Tibial nerve (tissue), 4 donors: ENCODE measurements around the gene IGF1R. TPM values are rescaled to one million over a fixed set of nuclear protein-coding genes. Genes with fewer than 3 reads are reported as not detected.

Experiments used
- DNase-seq, 2 donors: peaks; one replicate each; pipeline ENCODE4 v3.0.0-alpha.2; 2019; ENCODE audit warnings: low spot score in 2 of 2
- H3K27ac ChIP-seq, 4 donors: fragments of 200-600 bp; sonication (generic) in 3 of 4; one replicate each; pipeline ENCODE4 v1.5.1; 2017 to 2019; ENCODE audit warnings: mild to moderate bottlenecking in 1 of 4
- H3K27me3 ChIP-seq, 2 donors: fragments of 200-600 bp; sonication (generic) in 1 of 2; one replicate each; pipeline versions ENCODE4 v1.5.1 to v1.6.0; 2017 to 2019
- H3K36me3 ChIP-seq, 3 donors: fragments of 200-600 bp; sonication (generic); one replicate each; pipeline ENCODE4 v1.5.1; 2018 to 2019
- H3K4me1 ChIP-seq, 4 donors: fragments of 200-600 bp; sonication (generic) in 3 of 4; one replicate each; pipeline ENCODE4 v1.5.1; 2017 to 2019
- H3K4me3 ChIP-seq, 4 donors: fragments of 200-600 bp; sonication (generic) in 3 of 4; one replicate each; pipeline ENCODE4 v1.5.1; 2017 to 2019; ENCODE audit warnings: mild to moderate bottlenecking in 1 of 4, moderate library complexity in 1 of 4
- H3K9me3 ChIP-seq, 4 donors: fragments of 200-600 bp; sonication (generic) in 3 of 4; one replicate each; pipeline ENCODE4 v1.5.1; 2017 to 2019
- CTCF ChIP-seq, 5 experiments: fragments of 200-600 bp in 3 of 5; fragments of 450-650 bp in 2 of 5; sonication (generic) in 3 of 5; IDR thresholded peaks; one replicate each; pipeline ENCODE4 v1.5.1; 2016 to 2019; ENCODE audit warnings: antibody characterized with exemption in 5 of 5, mild to moderate bottlenecking in 3 of 5, moderate library complexity in 2 of 5
- EP300 ChIP-seq, 2 donors: sonication (generic); formaldehyde crosslinking; IDR thresholded peaks; one replicate each; pipeline ENCODE4 v1.6.1; 2017; ENCODE audit warnings: antibody characterized with exemption in 2 of 2, mild to moderate bottlenecking in 1 of 2
- POLR2A ChIP-seq, 2 donors: fragments of 450-650 bp; IDR thresholded peaks; one replicate each; pipeline ENCODE4 v1.6.1; 2017; ENCODE audit warnings: antibody characterized with exemption in 2 of 2, mild to moderate bottlenecking in 2 of 2, moderate library complexity in 2 of 2
- WGBS, 2 donors: methylation state at CpG; one replicate each; pipeline ENCODE4 v1.1.5; 2018; 5-methylcytosine and 5-hydroxymethylcytosine counted together
- total RNA-seq, 4 donors: library from RNA; depleted of rRNA; stranded (reverse); fragments of >200 nt; gene quantifications; one replicate each; pipeline ENCODE4 v1.1.0, GENCODE V29; 2016

Gene IGF1R
- total RNA-seq, 4 donors from 2014 or later = 82.5 to 164 (median 111) TPM

- no peak for TF ChIP-seq CTCF (IDR thresholded peaks at IDR 0.05)
- no peak for TF ChIP-seq EP300 (IDR thresholded peaks at IDR 0.05)
- no peak for TF ChIP-seq POLR2A (IDR thresholded peaks at IDR 0.05)
- no peak overlapping the region for H3K27ac ChIP-seq
- WGBS, 2 donors = 61 to 75% methylated on average over 2 of the region's 2 CpGs
- H3K36me3 ChIP-seq = no peaks in the 10 kb centered on the region
- H3K9me3 ChIP-seq = no peaks in the 10 kb centered on the region
- H3K27me3 ChIP-seq = no peaks in the 10 kb centered on the region
- no peak for DNase-seq
- H3K4me3 ChIP-seq = no peak overlapping the region
- peaks cover 0 to 87% (median 9%) of the 10 kb centered on the region in 4 donors for H3K4me1 ChIP-seq
These were observed 43.9 kb downstream of the IGF1R start for GRCh38 chr15:98692213-98692612.

- Histone ChIP-seq H3K27ac (no peak overlapping the region), H3K4me3 (no peak overlapping the region), H3K27me3 (no peaks in the 10 kb centered on the region), H3K36me3 (no peaks in the 10 kb centered on the region), H3K9me3 (no peaks in the 10 kb centered on the region), H3K4me1 (peaks cover 0 to 82% (median 9%) of the 10 kb centered on the region in 4 donors)
- 89 to 90% methylated on average over 6 of the region's 6 CpGs for WGBS, 2 donors
- TF ChIP-seq CTCF (IDR thresholded peaks at IDR 0.05) = no peak
- TF ChIP-seq POLR2A (IDR thresholded peaks at IDR 0.05) = no peak
- TF ChIP-seq EP300 (IDR thresholded peaks at IDR 0.05) = no peak
- no peak for DNase-seq
These were observed 45.8 kb downstream of the IGF1R start for GRCh38 chr15:98694161-98694560.

- TF ChIP-seq EP300 (IDR thresholded peaks at IDR 0.05) (no peak), POLR2A (IDR thresholded peaks at IDR 0.05) (no peak), CTCF (IDR thresholded peaks at IDR 0.05) (no peak)
- DNase-seq = no peak
- H3K9me3 ChIP-seq = no peaks in the 10 kb centered on the region
- H3K27ac ChIP-seq = no peak overlapping the region
- no peaks in the 10 kb centered on the region for H3K27me3 ChIP-seq
- 84 to 90% methylated on average over 2 of the region's 2 CpGs for WGBS, 2 donors
- H3K4me1 ChIP-seq = peaks cover 0 to 73% (median 20%) of the 10 kb centered on the region in 4 donors
- H3K4me3 ChIP-seq = no peak overlapping the region
- H3K36me3 ChIP-seq = no peaks in the 10 kb centered on the region
These were observed 50.5 kb downstream of the IGF1R start for GRCh38 chr15:98698792-98699191.

GRCh38 chr15:98699591-98700424, 51.5 kb downstream of the IGF1R start:
- Histone ChIP-seq H3K27ac (no peak overlapping the region), H3K36me3 (no peaks in the 10 kb centered on the region), H3K4me3 (no peak overlapping the region), H3K27me3 (no peaks in the 10 kb centered on the region), H3K9me3 (no peaks in the 10 kb centered on the region), H3K4me1 (peaks cover 0 to 68% (median 20%) of the 10 kb centered on the region in 4 donors)
- 48 to 54% methylated on average over 11 of the region's 11 CpGs for WGBS, 2 donors
- no peak for TF ChIP-seq EP300 (IDR thresholded peaks at IDR 0.05)
- no peak for TF ChIP-seq POLR2A (IDR thresholded peaks at IDR 0.05)
- TF ChIP-seq CTCF (IDR thresholded peaks at IDR 0.05) = no peak
- no peak for DNase-seq

- TF ChIP-seq CTCF (IDR thresholded peaks at IDR 0.05) = no peak
- no peak for TF ChIP-seq POLR2A (IDR thresholded peaks at IDR 0.05)
- TF ChIP-seq EP300 (IDR thresholded peaks at IDR 0.05) = no peak
- no peaks in the 10 kb centered on the region for H3K36me3 ChIP-seq
- H3K27ac ChIP-seq = no peak overlapping the region
- no peak overlapping the region for H3K4me3 ChIP-seq
- H3K9me3 ChIP-seq = no peaks in the 10 kb centered on the region
- no peak for DNase-seq
- H3K4me1 ChIP-seq = peaks cover 0 to 68% (median 18%) of the 10 kb centered on the region in 4 donors
- no peaks in the 10 kb centered on the region for H3K27me3 ChIP-seq
- 80 to 85% methylated on average over 6 of the region's 6 CpGs for WGBS, 2 donors
These were observed 52.2 kb downstream of the IGF1R start for GRCh38 chr15:98700519-98700918.
